HS-27A (cell line): Measurements from ENCODE around the gene ADAMTS2.

Experiments
- DNase-seq: peaks from one replicate; pipeline ENCODE4 v3.0.0-alpha.2; 2012; ENCODE audit warnings: low read depth, missing footprints

Gene ADAMTS2

GRCh38 chr5:179137643-179138567 is 207.4 kb downstream of the ADAMTS2 start:
- DNase-seq, result no peak

- no peak for DNase-seq
Observed at GRCh38 chr5:179137016-179137642, 208.1 kb downstream of the ADAMTS2 start.

DNA sequence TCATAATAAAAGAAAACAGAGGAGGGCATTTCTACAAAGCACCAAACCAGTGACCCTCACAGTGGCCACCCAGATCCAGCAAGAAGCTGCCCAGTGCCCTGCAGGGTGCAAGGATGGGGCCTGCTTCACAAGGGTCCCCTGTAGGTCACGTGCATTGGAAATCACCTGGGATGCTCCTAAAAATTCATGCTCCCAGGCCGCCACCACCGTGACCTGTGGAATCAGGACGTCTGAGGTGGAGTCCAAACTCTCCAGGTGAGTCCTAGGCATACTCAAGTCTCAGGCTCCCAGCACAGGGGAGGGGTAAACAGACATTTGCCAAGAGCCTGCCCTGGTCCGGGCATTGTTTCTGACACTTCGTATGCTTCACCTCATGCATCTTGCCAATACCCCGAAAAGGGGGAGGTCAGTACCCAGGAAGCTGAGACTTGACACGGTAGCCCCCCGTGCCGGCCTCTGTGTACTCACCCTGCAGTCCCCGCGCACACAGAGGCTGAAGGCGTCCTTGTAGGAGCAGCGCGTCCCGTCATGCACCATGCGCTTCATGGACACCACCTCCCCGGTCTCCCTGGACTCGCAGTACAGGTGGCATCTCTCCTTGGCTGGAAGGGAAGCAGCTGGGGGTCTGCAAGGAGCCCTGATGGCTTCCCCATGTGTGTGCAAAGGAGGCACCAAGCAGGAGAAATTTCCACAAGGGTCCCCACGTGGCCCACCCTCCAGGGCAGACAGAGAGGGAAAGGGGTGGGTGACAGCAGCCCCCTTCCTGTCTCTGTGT is 209.6 kb downstream of the ADAMTS2 start:
- no peak for DNase-seq

DNA sequence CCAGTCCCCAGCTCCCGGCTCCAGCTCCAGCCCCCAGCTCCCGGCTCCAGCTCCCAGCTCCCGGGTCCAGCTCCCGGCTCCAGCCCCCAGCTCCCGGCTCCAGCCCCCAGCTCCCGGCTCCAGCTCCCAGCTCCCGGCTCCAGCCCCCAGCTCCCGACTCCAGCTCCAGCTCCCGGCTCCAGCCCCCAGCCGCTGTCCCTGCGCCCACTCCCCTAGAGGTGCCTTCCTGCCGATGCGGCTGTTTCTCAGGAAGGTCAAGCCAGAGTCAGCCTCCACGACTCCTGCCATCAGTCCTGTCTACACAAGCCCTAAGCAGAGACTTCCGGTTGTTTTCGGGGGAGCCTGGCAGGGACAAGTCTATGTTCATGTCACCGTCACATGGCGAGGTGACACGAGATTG is 210.3 kb downstream of the ADAMTS2 start:
- no peak for DNase-seq

- no peak for DNase-seq
Observed at GRCh38 chr5:179134511-179134910, 210.8 kb downstream of the ADAMTS2 start.

DNA sequence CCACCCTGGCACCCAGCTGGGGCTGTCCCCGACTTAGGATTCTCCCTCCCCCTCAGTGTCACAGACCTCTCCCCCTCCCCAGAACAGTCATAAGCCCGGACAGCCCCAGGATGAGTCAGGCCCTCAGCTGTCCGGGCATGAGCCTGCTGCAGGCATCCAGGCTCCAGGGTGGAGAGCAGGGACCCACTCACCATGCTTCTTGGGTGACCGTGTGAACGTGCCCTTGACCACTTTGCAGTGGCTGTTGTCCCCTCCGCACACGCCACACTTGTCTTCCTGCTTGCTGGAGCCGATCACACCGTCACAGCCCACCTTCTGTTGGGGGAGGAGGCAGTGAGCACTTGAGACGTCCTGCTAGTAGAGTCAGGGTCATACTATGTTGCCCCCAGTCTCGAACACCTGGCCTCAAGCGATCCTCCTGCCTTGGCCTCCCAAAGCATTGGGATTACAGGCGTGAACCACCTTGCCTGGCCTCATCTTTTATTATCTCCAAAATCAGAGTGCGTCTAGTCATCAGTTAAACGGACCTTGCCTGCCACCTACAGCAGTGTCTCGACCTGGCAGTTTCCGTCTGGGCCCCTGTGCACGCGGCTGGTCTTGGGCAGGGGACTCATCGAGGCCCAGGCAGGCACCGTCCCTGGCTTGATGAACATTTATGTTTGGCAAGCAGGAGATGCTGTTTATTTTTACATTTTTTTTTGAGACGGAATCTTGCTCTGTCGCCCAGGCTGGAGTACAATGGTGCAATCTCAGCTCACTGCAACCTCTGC is 212.5 kb downstream of the ADAMTS2 start:
- DNase-seq, result no peak

GRCh38 chr5:179131886-179132585 is 213.2 kb downstream of the ADAMTS2 start:
- DNase-seq, result no peak

- no peak for DNase-seq
Observed at GRCh38 chr5:179131321-179131835, 213.9 kb downstream of the ADAMTS2 start.

GRCh38 chr5:179130101-179130681 is 215.1 kb downstream of the ADAMTS2 start:
- no peak for DNase-seq

- no peak for DNase-seq
Observed at GRCh38 chr5:179129607-179130071, 215.6 kb downstream of the ADAMTS2 start.

DNA sequence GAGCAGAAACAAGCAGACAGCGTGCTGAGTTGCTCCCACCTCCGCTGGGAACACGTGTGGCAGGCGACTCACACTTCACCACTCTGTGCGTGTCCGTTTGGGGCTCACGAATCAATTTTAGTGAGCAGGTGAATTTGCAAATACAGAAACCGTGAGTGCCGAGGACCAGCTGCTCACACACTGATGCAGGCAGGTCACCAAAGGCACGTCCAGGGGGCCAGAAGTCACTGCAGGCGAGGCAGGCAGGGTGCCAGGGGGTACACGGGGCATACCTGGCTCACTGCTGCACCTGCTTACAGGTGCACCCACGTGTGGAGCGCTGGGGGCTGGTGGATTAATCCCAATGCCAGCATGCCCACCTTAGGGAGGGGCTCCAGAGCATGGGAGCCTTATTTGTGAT is 216.3 kb downstream of the ADAMTS2 start:
- DNase-seq, result no peak

- DNase-seq, result no peak
Observed at GRCh38 chr5:179128041-179128365, 217.3 kb downstream of the ADAMTS2 start.

DNA sequence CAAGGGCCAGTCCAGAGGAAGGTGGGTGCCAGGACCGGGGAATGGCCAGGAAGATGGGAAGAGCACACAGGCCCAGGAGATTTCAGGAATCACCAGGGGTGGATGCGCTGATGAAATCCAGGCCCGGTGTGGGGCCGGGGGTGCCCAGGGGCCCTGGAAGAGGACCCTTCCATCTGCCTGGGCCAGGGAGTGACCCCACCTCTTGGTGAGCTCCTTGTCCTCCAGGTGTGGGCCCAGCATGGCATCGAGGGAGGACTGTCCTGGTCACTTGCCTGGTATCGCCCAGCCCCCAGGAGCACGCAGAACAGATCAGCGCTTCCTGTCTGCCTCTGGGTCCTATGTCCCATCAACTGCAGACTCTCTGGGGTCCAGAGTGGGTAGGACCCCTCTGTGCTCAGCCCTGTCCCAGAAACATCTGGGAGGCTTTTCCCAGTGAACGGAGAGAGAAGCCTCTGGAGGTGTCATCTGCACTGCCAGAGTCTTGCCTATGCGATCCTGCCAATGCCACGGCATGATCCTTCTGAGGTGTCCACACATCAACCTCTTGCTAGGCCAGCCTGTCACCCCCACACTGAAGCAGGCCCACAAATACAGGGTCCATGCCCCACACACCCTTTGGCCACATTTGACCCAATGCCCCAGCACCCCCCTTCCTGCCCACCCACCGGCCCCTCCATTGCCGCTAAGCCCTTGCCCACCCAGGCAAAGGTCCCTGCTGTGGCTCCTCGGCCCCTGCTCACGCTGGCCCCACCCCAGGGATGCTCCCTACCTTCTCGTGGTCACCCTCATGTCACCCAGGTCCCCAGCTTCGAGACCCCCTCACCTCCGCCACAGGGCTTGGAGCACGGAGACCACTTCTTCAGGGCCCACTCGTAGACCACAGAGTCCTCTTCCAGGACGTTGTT is 217.9 kb downstream of the ADAMTS2 start:
- DNase-seq, result no peak

DNA sequence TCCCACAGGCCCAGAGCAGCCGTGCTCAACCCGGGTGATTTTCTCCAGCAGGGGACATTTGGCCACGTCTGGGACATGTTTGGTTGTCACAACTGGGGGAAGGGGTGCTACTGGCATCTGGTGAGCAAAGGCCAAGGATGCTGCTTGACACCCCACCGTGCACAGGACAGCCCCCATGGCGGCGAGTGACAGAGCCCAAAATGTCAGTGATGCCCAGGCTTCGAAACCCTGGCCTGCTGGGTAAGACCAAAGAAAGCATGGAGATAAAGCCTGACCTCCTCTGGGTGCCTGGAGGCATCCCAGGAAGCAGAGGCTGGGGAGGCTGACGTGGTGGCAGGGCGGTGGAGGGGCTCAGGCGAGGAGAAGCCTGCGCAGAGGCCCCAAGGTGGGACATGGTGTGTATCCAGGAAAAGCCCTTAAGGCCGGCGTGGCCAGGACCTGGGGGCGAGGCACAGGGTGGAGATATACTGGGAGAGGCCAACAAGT is 218.7 kb downstream of the ADAMTS2 start:
- DNase-seq, result no peak

DNA sequence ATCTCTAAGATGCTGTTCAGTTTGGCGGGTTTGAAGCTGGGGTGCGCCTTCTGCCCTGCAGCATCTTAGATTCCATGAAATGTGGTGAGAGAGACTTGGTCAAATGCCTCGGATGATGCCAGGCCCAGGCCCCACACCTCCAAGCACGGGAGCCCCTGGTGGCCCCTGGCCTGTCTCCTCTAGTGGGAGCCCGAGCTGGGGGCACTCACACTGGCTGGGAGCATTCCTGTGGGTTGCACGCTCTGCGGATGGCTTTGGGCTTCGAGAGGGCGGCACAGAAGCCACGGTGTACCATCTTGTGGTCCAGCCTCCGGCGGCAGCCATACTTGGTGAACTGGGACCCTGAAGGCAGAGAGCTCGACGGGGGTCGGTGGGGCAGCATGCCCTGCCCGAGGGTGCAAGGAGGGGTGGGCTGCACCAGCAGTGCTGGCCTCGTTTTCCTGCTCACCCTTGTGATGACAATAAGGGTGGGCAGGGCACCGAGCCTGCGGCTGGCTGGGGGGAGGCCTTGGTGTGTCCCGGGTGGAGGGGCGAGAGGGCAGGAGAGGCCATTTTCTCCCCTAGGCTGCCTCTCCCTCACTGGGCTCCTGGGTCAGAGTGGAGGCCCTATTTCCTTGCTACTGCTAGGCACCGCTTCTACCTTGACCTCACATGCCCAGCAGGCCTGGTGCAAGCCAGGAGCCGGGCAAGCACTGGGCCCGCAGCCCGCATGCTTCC is 219.3 kb downstream of the ADAMTS2 start:
- no peak for DNase-seq

GRCh38 chr5:179124853-179125788 is 220.1 kb downstream of the ADAMTS2 start:
- no peak for DNase-seq

DNA sequence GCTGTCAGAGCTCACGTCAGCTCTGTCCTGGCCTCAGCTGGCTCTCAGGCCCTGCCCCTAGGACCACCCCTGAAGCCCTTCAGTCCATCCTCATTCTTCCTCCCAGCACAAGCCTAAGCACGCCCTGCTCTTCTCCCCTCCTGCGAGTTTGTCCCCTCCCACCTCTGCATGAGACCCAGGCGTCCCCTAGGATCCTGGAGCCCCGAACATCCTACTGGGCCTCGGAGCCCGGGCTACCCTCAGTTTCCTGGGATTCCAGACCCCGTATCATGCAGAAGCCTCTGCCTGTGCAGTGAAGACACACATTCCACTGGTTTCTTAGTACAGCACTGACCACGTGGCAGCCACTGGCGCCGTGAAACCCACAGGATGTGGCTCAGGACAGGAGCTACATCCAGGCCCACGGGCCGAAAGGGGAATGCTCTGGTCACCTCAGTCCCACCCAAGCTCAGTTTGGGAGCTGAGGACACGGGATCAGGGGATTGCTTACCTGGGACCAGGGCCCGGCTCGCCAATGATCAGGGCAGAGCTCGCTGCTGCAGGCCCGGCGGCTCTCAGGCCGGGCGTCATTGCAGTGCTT is 220.9 kb downstream of the ADAMTS2 start:
- no peak for DNase-seq
